GM12891 (cell line): Measurements from ENCODE around the gene PLSCR4.

Experiments
- PAX5 ChIP-seq: IDR thresholded peaks from 2 replicates; pipeline ENCODE4 v1.6.1; 2011; ENCODE audit warnings: low read length, moderate library complexity, mild to moderate bottlenecking; ENCODE audit not compliant: insufficient read depth, severe bottlenecking
- POLR2A ChIP-seq: IDR thresholded peaks from 2 replicates; pipeline ENCODE4 v1.6.1; 2011; ENCODE audit warnings: low read depth, low read length, control low read depth
- POLR2AphosphoS5 ChIP-seq: IDR thresholded peaks from 2 replicates; pipeline ENCODE4 v1.6.1; 2011; ENCODE audit warnings: low read depth, low read length, control low read depth
- POU2F2 ChIP-seq: IDR thresholded peaks from 2 replicates; pipeline ENCODE4 v1.6.1; 2011; ENCODE audit warnings: low read depth, mild to moderate bottlenecking, control low read depth, low read length, moderate library complexity
- SPI1 ChIP-seq: IDR thresholded peaks from 2 replicates; pipeline ENCODE4 v1.6.1; 2011; ENCODE audit warnings: low read depth, low read length, control low read depth
- TAF1 ChIP-seq: IDR thresholded peaks from 2 replicates; pipeline ENCODE4 v1.6.1; 2011; ENCODE audit warnings: low read depth, low read length, control low read depth

- no peak for TF ChIP-seq TAF1
- no peak for TF ChIP-seq POLR2AphosphoS5
- TF ChIP-seq POLR2A, result no peak
- no peak for TF ChIP-seq SPI1
- no peak for TF ChIP-seq PAX5
- no peak for TF ChIP-seq POU2F2
Observed at GRCh38 chr3:146166826-146167225, 84.1 kb downstream of the PLSCR4 start.
